Measurements from ENCODE around the gene SYT14. TPM values are rescaled to one million over a fixed set of nuclear protein-coding genes. Genes with fewer than 3 reads are reported as not detected.
A peak's percentile ranks its signal among the peaks of the same experiment; 100 is the strongest.

Gene SYT14
- total and polyA plus RNA-seq, 2 of the 4 experiments (the other 2 are of a cell fraction), result 0.14 to 1.3 TPM

DNA sequence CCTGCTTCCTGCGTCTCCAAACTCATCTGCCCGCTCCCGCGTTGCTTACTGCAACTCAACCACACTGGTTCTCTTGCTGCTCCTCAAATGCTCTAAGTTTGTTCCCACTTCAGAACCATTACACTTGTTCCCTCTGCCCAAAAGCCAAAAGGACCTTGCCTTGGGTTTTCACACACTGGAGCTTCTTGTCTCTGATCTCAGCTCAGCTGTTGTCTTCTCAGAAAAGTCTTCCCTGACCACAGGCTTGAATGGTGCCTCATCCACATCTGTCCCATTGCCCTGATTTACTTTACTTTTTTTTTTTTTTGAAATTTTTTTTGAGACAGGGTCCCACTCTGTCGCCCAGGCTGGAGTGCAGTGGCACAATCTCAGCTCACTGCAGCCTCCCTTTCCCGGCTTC, 44.3 kb upstream of the SYT14 start:
- H3K9me3 ChIP-seq (ENCODE audit: control insufficient read depth, insufficient read depth, low read length), result no peaks in the 10 kb centered on the region
- no peaks in the 10 kb centered on the region for H4K20me1 ChIP-seq (ENCODE audit: insufficient read depth, low read length)
- no peaks in the 10 kb centered on the region for H3K27me3 ChIP-seq (ENCODE audit: control insufficient read depth, insufficient read depth, low read length)
- peak overlapping the region; percentile 30; the same call in 1 of the 2 replicates for H2BK120ac ChIP-seq (ENCODE audit: low read depth, low read length)
- no peaks in the 10 kb centered on the region for H3K36me3 ChIP-seq (ENCODE audit: control insufficient read depth, insufficient read depth, low read length)
- BruUV-seq (replicated peaks), result no TSS peak
- CTCF ChIA-PET, result interaction anchor here (0.6 to 0.7 kb wide), 2 partner anchors 12 to 14 kb away, joined by 3 to 4 read pairs; no protein-coding TSS in a partner anchor
- peaks cover 6% of the 10 kb centered on the region; the same call in 1 of the 2 replicates for H3K4me1 ChIP-seq (ENCODE audit: control insufficient read depth, insufficient read depth, low read length)
- TF ChIP-seq RFX5 (IDR thresholded peaks at IDR 0.05; ENCODE audit: low read depth, low read length) (no peak), FOS (IDR thresholded peaks at IDR 0.05; ENCODE audit: low read depth, low read length) (no peak), RAD21 (IDR thresholded peaks at IDR 0.05; ENCODE audit: low read length) (no peak), NFE2L2 (IDR thresholded peaks at IDR 0.05; ENCODE audit: low read depth, low read length) (no peak), BHLHE40 (IDR thresholded peaks at IDR 0.05; ENCODE audit: low read depth, low read length) (no peak), MAFK (IDR thresholded peaks at IDR 0.05; ENCODE audit: low read depth, low read length) (no peak)
- no peak overlapping the region for H2BK15ac ChIP-seq (ENCODE audit: low read depth, low read length)
- in situ Hi-C loops (cut with MboI; ENCODE audit: low sequenced_read_pairs), result no loop called here
- no peak overlapping the region for H3K4ac ChIP-seq (ENCODE audit: low read depth, low read length)
- H2AFZ ChIP-seq (replicated peaks; ENCODE audit: low read length, poor library complexity), result peak overlapping the region; percentile 36
- H3K18ac ChIP-seq (ENCODE audit: low read depth, low read length), result no peak overlapping the region
- H3K9me1 ChIP-seq (ENCODE audit: insufficient read depth, low read length), result peaks cover 5% of the 10 kb centered on the region; the same call in 1 of the 2 replicates
- intact Hi-C loops (cut with micrococcal nuclease), result no loop called here
- H2BK5ac ChIP-seq (ENCODE audit: low read depth, low read length, poor library complexity, severe bottlenecking), result no peak overlapping the region
- dilution Hi-C loops (cut with HindIII; ENCODE audit: low sequenced_read_pairs, unreplicated experiment), result no loop called here
- ATAC-seq (ENCODE audit: low read depth), result no peak
- H3K4me3 ChIP-seq (ENCODE audit: insufficient read depth, low read depth, low read length), result no peak overlapping the region
- H3K4me2 ChIP-seq (ENCODE audit: low read depth, low read length), result no peak overlapping the region
- H3K56ac ChIP-seq (ENCODE audit: extremely low read depth, insufficient read depth, low read length), result no peak overlapping the region
- no peak overlapping the region for H2BK20ac ChIP-seq (ENCODE audit: low read depth, low read length)
- no peak overlapping the region for H3K9ac ChIP-seq (ENCODE audit: low read depth, low read length)
- WGBS, 2 experiments (ENCODE audit: extremely low coverage in 2 of 2, insufficient read length in 1 of 2), result 100% methylated on average over 5 of the region's 6 CpGs; no CpG with 5 or more reads in 1 of the 2 experiments
- H4K91ac ChIP-seq (ENCODE audit: insufficient read depth, low read depth, low read length), result no peak overlapping the region
- no peak overlapping the region for H4K8ac ChIP-seq (ENCODE audit: low read depth in 2 of 2, low read length in 2 of 2)
- no peak overlapping the region for H3K27ac ChIP-seq (ENCODE audit: insufficient read depth, low read length)
- H2AK5ac ChIP-seq (ENCODE audit: low read depth, low read length), result peak overlapping the region; percentile 1; the same call in 1 of the 2 replicates
- no peak overlapping the region for H2AK9ac ChIP-seq (replicated peaks; ENCODE audit: low read depth, low read length, poor library complexity)
- H3K23ac ChIP-seq (ENCODE audit: low read depth, low read length), result no peak overlapping the region
- DNase-seq, result no peak
- H4K5ac ChIP-seq (ENCODE audit: low read depth, low read length), result no peak overlapping the region
- H3K14ac ChIP-seq (replicated peaks; ENCODE audit: low read depth, low read length), result no peak overlapping the region
- no peaks in the 10 kb centered on the region for H3K79me1 ChIP-seq (ENCODE audit: low read depth in 1 of 2, low read length in 2 of 2)
- POLR2A ChIA-PET (ENCODE audit: unreplicated experiment), result no interaction called here
